Thyroid gland (tissue), 4 donors: ENCODE measurements around the gene PIGM.

ENCODE experiments used
- CTCF ChIP-seq, 6 experiments: fragments of 200-600 bp in 3 of 6; fragments of 450-650 bp in 3 of 6; sonication (generic) in 3 of 6; IDR thresholded peaks; one replicate each; pipeline ENCODE4 v1.5.1; 2016 to 2019; ENCODE audit warnings: antibody characterized with exemption in 6 of 6, mild to moderate bottlenecking in 2 of 6, inconsistent platforms in 1 of 6, moderate library complexity in 1 of 6
- POLR2A ChIP-seq, 2 donors: fragments of 450-650 bp; IDR thresholded peaks; one replicate each; pipeline ENCODE4 v1.6.1; 2017; ENCODE audit warnings: antibody characterized with exemption in 2 of 2, mild to moderate bottlenecking in 2 of 2, moderate library complexity in 1 of 2

DNA sequence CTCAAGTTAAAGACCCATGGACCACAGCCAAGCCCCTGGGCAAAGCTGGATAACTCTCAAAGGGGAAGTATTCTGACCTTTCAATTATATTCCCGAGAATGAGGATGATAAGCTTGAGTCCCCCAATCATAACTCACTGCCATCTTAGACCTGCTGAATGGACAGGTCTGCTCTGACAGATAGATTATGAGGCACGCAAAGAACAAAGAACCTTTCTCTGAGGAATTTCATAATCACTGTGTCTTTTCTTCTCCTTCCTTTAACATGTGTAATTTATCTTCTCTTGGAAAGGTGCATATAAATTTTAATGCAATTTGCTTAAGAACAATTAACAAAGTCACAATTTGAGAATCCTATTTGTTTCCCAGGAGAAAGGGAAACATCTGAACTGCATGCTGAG is 22.0 kb downstream of the PIGM start:
- TF ChIP-seq POLR2A (IDR thresholded peaks at IDR 0.05) (no peak), CTCF (IDR thresholded peaks at IDR 0.05) (no peak)
